ENCODE data around the gene NPAS2.

Gene NPAS2

DNA sequence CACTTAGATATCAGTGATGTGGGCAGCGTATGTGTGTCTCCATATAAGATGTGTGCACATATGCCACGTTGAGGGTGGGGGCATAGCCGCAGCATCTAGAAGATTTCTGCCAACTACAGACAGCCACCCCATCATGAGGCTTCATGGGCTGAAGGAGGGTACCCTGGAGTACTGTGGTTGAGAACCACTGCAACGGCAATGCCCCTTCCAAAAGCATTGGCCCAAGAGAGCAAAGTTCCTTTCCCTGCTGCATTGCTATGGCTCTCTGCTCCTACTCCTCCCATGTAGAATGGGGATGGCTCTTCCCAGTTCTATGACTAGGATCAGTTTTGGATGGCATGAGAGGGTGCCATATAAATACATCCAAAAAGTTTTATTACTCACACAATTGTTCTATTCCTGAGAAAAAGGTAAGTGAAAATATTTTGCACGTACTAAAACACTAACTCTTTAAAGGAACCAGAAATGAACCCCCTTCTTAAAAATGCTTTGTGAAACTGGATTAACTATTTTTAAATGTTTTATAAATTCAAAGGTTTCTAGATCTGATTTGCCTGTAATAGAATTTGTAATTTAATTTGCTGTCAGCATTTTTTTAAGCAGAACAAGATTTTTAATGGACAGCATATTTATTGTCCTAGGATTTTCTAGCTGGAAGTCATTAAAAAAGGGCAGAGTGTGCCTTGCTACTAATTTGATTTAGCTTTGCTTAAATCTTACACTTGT is 177.7 kb downstream of the NPAS2 start:
- no peak for DNase-seq

DNA sequence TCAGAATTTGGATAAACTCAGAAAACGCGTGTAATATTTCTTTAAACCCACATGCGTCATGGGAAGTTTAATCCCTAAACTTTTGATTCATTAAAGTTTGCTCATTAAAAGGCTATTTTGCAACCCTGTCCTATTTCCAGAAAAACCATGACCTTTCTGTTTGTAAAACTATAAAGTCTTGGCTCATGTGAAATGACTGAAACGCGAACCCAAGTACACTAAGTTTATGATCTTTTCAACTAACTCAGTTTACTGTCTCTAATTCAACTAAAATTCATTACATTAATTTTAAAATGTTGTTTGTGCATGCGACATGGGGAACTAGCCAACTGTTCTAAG is 178.3 kb downstream of the NPAS2 start:
- DNase-seq, result no peak

DNA sequence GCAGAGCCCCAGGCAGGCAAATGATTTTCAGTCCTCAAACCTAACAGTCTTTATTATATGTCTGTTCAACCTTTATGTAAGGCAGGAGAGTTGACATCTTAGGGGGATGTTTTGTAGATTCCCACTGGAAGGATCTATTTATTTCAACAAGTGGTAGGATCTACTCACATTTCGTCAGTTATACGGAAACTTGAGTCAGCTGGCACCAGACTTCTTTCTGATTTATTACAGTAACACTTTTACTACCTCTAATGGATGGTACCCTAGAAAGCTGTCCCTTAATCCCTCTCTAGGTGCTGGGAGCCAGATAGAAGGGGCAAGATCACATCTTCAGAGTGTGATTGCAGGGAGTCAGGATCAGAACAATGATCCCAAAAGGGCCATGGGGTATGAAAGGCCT is 180.1 kb downstream of the NPAS2 start:
- no peak for DNase-seq

DNA sequence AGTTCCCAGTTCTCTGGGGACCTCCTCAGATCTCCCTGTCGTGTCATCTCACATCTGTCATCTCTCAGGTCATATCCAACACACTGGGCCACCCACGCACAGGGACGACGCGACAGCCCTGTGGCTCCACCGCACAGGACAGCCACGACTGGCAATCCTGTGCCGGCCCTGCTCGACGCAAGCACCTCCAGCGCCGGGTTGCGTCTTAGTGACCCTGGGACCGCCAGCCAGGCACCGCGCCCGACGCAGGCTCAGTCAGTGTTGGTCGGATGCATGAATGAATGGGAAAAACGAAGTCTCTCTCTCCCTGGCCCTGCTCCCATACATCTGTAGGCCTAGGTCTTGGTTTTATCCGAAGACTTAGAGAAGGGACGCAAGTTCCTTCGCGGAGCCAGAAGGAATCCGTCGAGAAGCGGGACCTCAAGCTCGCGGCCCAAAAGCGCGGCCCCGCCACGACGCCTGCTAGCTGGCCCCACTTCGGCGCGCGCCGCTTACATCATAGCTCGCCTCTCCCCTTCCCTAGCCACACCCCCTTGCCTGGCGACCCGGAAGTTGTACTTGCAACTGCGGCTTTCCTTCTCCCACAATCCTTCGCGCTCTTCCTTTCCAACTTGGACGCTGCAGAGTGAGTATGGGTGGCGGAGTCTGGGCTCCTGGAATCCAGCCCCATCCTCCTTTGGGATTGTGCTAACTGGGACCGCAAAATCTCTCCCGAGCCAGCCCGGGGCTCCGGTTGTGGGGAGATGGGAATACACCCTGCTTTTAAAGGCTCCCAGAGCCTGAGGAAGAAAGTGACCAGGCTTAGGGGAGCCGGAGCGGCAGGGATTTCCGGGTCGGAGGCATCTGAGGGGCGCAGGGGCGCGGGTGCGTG is 182.0 kb downstream of the NPAS2 start, which contains the start of gene RPL31:
TSS of gene RPL31 (plus strand) at position 599 of the 871 bp plus-strand sequence. CDS start 413 bp downstream, outside the sequence.
- peak; percentile 87 for DNase-seq

DNA sequence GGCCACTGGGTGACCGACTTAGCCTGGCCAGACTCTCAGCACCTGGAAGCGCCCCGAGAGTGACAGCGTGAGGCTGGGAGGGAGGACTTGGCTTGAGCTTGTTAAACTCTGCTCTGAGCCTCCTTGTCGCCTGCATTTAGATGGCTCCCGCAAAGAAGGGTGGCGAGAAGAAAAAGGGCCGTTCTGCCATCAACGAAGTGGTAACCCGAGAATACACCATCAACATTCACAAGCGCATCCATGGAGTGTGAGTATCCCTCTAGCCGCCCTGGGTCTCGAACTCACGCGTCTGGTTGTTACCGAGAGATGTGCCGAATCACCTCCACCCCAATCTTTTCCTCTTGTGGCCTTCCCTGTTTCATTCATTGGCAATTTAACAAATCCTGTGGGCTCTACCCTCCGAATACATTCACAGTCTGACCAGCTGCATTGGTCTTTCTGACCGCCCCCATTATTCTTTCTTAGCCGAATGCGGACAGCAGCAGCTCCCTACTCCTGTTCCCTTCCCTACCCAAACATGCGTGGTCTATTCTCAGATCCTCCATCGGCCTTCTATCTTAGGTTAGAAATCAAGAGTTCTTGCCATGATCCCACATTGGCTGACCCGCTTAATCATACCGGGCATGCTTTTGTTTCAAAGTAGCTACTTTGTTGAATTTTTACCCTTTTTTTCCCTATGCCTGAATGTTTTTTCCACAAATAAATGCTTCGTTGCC is 182.8 kb downstream of the NPAS2 start:
- no peak for DNase-seq

DNA sequence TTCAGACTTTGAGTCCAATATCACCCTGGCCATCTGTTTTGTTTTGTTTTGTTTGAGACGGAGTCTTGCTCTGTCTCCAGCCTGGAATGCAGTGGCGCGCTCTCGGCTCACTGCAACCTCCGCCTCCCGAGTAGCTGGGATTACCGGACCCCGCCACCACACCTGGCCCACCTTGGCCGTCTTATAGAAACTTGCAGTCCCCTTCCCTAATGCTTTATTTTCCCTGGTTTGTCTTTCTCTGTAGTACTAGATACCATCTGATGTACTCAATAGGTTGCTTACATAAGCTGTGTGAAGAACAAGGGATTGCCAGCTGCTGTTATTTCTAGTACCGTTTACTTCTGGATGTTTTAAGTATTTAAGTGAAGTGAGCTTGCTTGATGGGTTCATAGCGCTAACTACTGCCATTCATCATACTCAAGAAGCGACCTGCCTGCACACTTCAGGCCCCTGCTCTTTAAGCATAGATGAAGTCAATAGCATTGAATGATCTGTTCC is 183.4 kb downstream of the NPAS2 start:
- DNase-seq, result no peak

DNA sequence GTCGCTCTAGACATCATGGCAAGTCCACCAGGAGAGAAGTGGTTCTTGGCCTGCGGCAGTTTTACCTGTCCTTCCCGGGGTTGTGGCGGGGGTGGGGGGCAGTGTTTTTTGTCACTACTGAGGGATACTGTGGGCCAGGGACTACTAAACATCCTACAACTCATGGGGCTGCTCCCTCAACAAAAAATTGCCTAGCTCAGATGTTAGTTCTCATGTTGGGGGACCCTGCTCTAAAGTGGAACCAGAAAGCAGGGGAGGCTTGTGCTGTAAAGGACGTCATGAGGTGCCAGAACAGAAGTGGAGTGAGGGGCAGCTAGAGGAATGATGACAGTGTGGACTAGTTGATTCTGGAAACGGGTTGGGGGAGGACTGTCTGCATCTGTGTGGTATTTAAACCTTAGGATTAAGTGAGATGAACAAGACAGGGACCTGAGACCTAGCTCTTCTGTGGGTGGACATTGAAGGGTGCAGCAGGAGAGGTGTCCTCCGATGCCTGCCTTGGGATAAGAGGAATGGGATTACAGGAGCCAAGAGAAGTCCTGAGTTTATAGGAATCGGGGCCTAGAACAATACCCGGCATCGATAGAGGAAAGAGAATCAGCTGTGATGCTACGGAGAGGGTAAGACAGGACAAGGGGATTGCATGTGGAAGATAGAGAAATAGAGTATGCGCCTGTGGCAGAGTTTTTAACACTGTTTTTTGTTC is 184.8 kb downstream of the NPAS2 start:
- no peak for DNase-seq

DNA sequence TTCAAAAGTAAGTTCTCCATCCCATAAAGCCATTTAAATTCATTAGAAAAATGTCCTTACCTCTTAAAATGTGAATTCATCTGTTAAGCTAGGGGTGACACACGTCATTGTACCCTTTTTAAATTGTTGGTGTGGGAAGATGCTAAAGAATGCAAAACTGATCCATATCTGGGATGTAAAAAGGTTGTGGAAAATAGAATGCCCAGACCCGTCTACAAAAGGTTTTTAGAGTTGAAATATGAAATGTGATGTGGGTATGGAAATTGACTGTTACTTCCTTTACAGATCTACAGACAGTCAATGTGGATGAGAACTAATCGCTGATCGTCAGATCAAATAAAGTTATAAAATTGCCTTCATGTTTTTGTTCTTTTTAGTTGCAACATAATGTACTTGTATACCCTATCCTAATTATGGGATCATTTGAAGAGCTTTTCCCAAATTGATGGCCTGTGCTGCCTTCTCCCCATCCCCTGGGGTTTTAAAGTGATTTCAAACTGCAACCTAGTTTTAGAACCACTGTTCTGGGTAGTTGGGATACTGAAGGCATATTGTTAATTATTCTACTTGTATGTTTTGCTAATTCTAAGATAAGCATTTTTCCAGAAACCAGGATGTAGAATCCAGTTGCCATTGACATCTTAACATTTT is 186.3 kb downstream of the NPAS2 start:
- no peak for DNase-seq

DNA sequence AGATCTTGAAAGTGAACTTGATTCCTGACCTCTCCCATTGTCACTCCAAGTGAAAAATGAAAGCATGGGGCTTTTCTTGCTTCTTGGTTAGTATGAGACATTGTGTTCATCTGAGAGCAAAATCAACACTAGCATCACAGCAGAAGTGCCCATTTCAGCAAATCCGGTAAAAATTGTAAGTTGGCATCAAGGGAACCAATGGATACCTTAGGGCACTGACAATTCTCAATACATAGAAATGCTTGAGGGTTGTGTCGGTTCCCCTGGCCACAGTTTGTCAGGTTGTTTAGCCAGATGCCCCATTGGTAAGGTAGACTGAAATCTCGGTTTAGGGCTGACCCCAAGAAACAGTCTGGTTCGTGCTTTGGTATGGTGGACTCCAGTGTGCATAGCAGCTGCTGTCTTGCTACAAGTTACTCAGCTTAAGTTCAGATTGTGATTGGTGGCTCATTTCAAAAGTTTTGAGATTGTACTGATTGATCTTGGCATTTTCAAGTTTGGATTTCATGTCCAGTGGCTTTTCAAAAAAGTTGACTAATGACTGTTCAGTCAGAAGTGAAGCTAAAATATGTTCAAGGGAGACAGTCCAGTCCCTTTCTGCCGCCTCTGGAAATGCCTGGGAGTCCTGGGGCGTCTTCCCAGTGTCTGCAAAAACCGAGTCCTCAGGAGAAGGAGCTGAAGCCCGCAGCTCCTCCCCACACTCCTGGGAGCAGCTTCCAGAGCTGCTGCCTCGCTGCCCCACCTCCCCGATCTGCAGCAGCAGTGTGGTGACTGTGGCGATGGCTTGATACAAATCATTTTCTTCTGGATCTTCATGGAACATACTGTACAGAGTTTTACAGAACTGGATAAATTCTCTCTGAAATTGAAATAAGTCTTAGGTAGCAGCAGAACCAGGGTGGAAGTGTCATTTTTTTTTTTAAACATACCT is 187.7 kb downstream of the NPAS2 start:
- DNase-seq, result no peak

DNA sequence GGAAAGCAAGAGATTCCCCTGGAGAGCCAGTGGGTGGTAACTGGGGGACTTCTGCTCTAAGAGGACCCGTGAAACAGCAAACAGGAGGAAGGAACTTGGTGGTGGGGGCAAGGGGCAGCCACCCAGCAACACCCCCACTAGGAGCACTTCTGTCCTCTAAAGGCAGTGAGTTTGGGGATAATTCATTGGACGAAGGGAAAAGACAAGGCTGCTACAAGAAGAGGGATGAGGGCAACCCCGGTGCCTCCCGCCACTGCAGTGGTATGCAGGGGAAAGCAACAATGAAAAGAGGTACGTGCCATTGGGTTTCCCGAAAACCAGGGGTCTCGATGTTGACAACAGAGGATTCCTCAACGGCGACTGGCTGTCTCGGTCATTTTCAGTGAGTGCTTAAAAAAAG is 191.2 kb downstream of the NPAS2 start:
- DNase-seq, result no peak

DNA sequence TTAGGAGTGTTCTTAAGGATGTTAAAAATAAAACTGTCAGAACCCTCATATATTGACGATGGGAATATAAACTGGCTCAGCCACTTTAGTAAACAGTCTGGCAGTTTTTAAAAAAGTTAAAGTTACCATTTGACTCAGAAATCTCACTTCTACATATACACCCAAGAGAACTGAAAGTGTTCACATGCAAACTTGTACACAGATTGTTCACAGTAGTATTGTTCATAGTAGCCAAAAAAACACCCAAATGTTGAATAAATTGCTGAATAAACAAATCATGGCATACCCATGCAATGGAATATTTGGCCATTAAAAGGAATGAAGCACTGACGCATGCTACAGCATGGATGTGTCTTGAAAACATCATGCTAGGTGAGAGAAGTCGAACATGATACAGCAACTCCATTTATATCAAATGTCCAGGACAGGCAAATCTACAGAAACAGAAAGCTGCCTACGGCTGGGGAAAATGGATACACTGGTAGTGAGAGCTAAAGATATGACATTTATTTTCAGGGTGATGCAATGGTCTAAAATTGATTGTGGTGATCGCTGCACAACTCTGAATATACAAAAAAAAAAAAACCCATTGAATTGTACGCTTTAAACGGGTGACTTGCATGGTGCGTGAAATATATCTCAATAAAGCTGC is 192.2 kb downstream of the NPAS2 start:
- no peak for DNase-seq

DNA sequence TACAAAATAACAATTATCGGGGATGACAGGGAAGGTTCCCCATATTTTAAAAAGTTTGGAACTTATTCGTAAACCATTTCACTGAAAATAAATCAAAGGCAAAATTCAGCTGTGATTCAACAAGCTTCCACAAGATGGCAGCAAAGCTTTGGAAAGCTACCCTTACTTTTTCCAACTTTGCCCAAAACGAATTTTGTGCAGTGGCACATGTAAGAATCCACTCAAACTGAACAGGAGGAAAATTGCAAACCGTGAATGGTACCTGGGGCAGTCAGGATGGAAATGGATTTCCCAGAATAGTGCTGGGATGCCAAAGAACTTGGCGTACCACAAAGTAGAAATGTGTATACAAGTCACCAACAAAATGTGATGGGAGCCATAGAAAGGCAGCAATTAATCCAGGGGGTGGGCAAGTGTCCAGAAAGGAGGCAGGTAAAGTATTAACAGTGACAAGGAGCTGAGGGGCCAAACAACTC is 192.8 kb downstream of the NPAS2 start:
- DNase-seq, result no peak

DNA sequence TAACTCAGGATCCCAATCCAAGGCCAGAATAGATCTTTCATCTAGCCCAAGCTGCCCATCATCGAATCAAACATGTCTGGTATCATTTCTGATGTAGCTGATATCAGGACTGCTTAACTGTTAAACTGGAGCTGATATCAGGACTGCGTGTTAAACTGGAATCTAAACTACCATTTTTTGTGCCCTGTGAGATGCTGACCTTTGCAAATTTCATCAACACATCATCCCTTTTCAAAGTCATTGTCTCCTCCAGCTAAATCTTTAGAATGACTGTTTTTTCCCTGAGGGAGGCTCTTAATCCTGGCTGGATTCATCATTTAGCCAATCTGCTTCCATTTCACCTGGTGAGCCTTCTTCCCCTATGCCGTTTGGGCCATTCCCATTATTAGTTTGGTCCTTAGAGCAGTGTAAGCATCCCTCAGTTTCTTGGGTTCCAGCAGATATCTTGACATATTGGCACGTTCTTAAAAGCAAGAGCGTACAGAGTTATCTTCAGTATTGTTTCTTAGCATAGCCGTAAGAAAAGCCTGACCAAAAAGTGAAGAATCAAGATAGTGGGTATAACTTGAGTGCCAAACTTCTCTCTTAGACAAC is 194.4 kb downstream of the NPAS2 start:
- no peak for DNase-seq

DNA sequence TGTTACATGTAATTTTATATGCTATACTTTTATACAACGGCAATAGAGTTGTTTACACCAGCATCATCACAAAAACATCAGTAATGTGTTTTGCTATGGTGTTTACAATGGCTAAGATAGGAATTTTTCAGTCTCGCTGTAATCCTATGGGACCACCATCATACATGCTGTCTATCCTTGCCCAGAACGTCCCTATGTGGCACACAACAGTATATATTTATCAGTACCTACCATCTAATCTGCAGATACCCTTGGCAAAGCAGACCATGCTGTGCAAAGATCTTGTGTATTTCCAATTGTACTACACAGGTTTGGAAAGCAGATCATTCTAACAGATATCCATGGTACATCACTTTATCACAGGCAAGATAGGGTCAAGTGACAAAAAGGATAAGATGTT is 197.4 kb downstream of the NPAS2 start:
- no peak for DNase-seq

DNA sequence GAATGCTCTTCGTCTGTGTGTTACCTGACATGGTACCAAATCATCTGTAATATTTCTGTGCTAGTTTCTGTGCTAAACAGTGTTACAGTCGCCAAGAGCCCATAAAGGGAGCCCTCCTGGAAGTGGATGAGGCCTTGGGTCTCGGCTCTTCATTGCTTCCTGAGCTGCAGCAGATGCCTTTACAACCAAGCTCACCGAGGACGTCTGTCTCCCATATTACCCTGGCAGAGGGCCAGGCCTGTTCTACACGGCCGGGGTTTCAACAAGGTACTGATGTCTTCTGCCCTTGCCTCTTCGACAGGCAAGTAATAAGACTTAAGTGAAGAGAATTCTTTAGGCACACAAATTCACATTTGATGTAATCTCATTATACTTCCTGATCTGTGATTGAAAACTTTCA is 199.0 kb downstream of the NPAS2 start:
- DNase-seq, result no peak

DNA sequence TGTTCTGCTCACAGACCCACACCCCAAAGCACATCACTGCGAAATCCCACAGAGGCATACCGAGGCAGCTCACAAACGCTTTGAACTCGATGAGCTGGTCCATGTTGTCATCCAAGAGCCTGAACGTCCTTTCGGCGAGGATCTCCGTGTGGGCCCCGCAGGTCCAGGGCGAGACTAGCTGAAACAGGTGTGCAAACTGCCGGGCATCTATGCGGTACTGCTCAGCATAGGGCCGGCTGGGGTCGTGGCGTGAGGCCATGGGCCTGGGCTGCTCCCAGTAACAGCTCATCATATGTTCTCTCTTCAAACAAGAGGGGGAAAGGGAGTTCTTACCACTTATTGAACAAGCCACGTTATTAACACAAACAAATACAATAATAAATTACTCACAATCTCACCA is 202.3 kb downstream of the NPAS2 start:
- no peak for DNase-seq

DNA sequence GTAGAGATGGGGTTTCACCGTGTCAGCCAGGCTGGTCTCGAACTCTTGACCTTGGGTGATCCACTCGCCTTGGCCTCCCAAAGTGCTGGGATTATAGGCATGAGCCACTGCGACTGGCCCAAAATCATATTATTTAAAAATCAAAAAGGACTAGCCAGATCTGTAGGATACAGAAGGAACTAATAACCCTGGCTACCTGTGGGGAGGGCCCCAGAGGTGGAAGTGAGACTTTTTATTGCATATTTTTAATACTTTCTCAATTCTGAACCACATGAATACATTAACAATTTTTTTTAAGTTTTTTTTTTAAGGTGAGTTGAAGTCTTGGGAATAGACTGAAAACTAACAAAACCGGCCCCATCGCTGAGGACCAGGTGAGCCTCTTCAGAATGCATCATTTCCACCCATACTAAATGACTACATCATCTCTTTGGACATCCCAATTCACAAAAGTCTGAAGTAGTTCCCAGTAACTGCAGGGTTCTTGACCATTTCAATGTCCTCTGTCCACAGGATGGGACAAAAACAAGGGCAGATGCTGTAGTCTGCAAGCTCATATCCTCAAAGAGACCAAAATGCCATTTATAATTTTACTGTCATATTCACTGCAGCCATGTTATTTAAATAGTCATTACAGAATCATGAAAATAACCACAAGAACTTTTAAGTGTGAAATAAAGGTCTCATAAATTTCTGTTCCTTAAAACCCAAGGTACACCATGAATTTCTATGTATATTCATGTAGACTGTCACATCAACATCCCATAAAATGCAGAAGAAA is 203.6 kb downstream of the NPAS2 start:
- DNase-seq, result no peak

DNA sequence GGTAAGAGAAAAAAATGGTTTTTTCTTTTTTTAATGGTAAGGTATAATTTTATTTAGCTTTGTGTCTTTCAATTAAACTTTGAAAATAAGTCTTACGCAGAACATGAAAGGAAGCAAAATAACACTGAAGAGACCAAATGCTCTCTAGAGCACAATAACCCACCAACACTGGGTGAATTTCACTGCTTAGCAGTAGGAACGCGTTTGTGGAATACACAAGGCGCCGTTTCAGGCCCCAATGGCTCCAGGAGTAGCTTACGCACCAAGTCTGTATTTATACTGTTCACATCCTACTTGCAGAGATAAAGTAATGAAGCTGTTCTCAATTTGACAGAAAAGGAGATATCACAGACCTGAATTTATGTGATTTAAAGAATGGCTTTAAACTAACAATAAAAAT is 205.6 kb downstream of the NPAS2 start:
- DNase-seq, result no peak

DNA sequence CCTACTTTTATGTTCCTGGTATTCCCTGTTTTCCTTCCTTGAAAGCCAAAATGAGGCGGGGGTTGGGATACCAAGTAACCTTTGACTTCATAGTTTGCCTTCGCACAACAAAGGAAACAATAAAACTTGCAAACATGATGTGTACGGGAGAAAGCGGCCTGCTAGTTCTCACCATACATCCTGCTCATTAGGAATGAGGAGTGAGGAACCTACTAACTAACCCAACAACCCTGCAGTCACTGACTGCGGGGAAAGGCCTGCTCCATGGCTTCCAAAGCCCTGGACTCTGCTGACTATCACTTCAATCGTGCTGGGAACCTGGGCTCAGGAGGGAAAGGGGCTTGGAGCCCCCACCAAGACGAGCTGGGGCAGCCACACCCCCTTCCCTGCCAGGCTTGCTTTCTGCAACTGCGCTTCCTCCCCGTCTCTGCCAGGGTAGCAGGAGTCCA is 206.3 kb downstream of the NPAS2 start:
- no peak for DNase-seq
